SK-N-SH treated with all-trans-retinoic acid at 6 μM for 48 hours (cell line): ENCODE results near the gene AMZ2.
"Not testable (repeated sequence)": the region's sequence is repeated elsewhere in the genome, so short reads cannot be mapped to it uniquely, and the experiment has no call there.

ENCODE experiments used
- ARNTL ChIP-seq: fragments of 450-650 bp; formaldehyde crosslinking; IDR thresholded peaks from 2 replicates; pipeline ENCODE4 v1.5.0; 2020; ENCODE audit warnings: low read depth, mild to moderate bottlenecking, moderate library complexity, borderline replicate concordance
- BACH2 ChIP-seq: fragments of 250-450 bp; sonication (Bioruptor Pico); IDR thresholded peaks from 2 replicates; pipeline ENCODE4 v1.9.0; 2021; ENCODE audit warnings: mild to moderate bottlenecking, borderline replicate concordance
- CREB5 ChIP-seq: fragments of 250-450 bp; sonication (Bioruptor Pico); IDR thresholded peaks from 2 replicates; pipeline ENCODE4 v1.5.1; 2020; ENCODE audit warnings: low read depth, mild to moderate bottlenecking, moderate library complexity
- ESRRG ChIP-seq: fragments of 250-450 bp; sonication (Bioruptor Pico); IDR thresholded peaks from 2 replicates; pipeline ENCODE4 v1.6.1; 2021; ENCODE audit warnings: mild to moderate bottlenecking
- ISL1 ChIP-seq: fragments of 250-450 bp; sonication (Bioruptor Pico); IDR thresholded peaks from 2 replicates; pipeline ENCODE4 v2.1.2; 2022; ENCODE audit warnings: mild to moderate bottlenecking, moderate library complexity
- PATZ1 ChIP-seq: fragments of 250-450 bp; sonication (Bioruptor Pico); IDR thresholded peaks from 2 replicates; pipeline ENCODE4 v1.8.0; 2020; ENCODE audit warnings: mild to moderate bottlenecking, moderate library complexity, borderline replicate concordance
- POU6F1 ChIP-seq: fragments of 250-450 bp; sonication (Bioruptor Pico); IDR thresholded peaks from 2 replicates; pipeline ENCODE4 v1.8.0; 2021; ENCODE audit warnings: low read depth, mild to moderate bottlenecking, moderate library complexity, borderline replicate concordance
- RARB ChIP-seq: fragments of 250-450 bp; sonication (Bioruptor Pico); IDR thresholded peaks from 2 replicates; pipeline ENCODE4 v1.8.0; 2021; ENCODE audit warnings: mild to moderate bottlenecking, moderate library complexity
- TOX ChIP-seq: fragments of 250-450 bp; sonication (Bioruptor Pico); IDR thresholded peaks from 2 replicates; pipeline ENCODE4 v1.8.0; 2021; ENCODE audit warnings: mild to moderate bottlenecking, moderate library complexity, borderline replicate concordance
- ZC3H10 ChIP-seq: fragments of 250-450 bp; sonication (Bioruptor Pico); IDR thresholded peaks from 2 replicates; pipeline ENCODE4 v1.5.1; 2021; ENCODE audit warnings: mild to moderate bottlenecking, moderate library complexity
- ZFP3 ChIP-seq: fragments of 250-450 bp; sonication (Bioruptor Pico); IDR thresholded peaks from 2 replicates; pipeline ENCODE4 v1.5.0; 2020; ENCODE audit warnings: mild to moderate bottlenecking, moderate library complexity
- ZNF565 ChIP-seq: fragments of 450-650 bp; formaldehyde crosslinking; conservative IDR thresholded peaks from 2 replicates; pipeline ENCODE4 v1.5.0; 2020; ENCODE audit warnings: low read depth, mild to moderate bottlenecking, moderate library complexity
- ZNF70 ChIP-seq: fragments of 450-650 bp; formaldehyde crosslinking; IDR thresholded peaks from 2 replicates; pipeline ENCODE4 v1.5.0; 2020; ENCODE audit warnings: mild to moderate bottlenecking, moderate library complexity
- ZNF8 ChIP-seq: fragments of 450-650 bp; formaldehyde crosslinking; IDR thresholded peaks from 2 replicates; pipeline ENCODE4 v1.5.0; 2020; ENCODE audit warnings: mild to moderate bottlenecking, moderate library complexity

GRCh38 chr17:68220186-68220585 is 27.7 kb upstream of the AMZ2 start:
- not testable (repeated sequence) for TF ChIP-seq RARB (CRISPR knock-in tag); ZNF70; ESRRG (CRISPR knock-in tag); ARNTL (CRISPR knock-in tag); ZFP3 (CRISPR knock-in tag); ZNF565; PATZ1 (CRISPR knock-in tag); ISL1; CREB5 (CRISPR knock-in tag); ZNF8 (CRISPR knock-in tag); BACH2; ZC3H10 (CRISPR knock-in tag); POU6F1 (CRISPR knock-in tag); TOX
